Measurements from ENCODE around the gene ADCY6. TPM values are rescaled to one million over a fixed set of nuclear protein-coding genes. Genes with fewer than 3 reads are reported as not detected.

Gene ADCY6
- total RNA-seq, 6 experiments from 2014 or later, result 10.9 to 21.4 (median 14.4) TPM

DNA sequence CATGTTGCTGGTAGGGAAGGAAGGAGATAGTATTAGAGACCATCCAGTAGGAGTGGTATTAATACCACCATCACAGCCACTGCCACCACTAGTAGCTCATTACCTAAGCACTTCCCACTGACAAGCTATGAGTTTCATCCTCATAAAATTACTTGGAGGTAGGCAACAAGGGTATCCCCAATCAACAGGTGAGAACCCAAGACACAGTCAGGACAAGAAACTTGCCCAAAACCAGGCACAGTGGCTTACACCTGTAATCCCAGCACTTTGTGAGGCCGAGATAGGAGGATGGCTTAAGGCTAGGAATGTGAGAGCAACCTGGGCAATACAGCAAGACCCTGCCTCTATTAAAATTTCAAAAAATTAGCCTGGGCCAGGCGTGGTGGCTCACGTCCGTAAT lies 5.5 kb downstream of the ADCY6 start:
- WGBS (ENCODE audit: insufficient coverage, low coverage, low lambda C conversion rate, missing lambda C conversion rate), result 80% methylated on average over 3 of the region's 4 CpGs
- H3K4me3 ChIP-seq, result no peak overlapping the region
- DNase-seq (no peak), ATAC-seq (no peak)
- no peak for TF ChIP-seq CTCF (IDR thresholded peaks at IDR 0.05)
- TF ChIP-seq POLR2A (IDR thresholded peaks at IDR 0.05), result no peak
- intact Hi-C loops (cut with DNase I), result no loop called here
- no peaks in the 10 kb centered on the region for H3K27me3 ChIP-seq
- peaks cover 0 to 3% (median 0%) of the 10 kb centered on the region in 4 donors for H3K36me3 ChIP-seq
- H3K4me1 ChIP-seq, result peaks cover 0 to 9% (median 4%) of the 10 kb centered on the region in 4 donors
- no peaks in the 10 kb centered on the region for H3K9me3 ChIP-seq
- H3K27ac ChIP-seq, result no peak overlapping the region

- H3K9me3 ChIP-seq, result no peaks in the 10 kb centered on the region
- H3K36me3 ChIP-seq, result peaks cover 0 to 3% (median 0%) of the 10 kb centered on the region in 4 donors
- ATAC-seq, result no peak
- no peak for DNase-seq
- no peaks in the 10 kb centered on the region for H3K27me3 ChIP-seq
- intact Hi-C loops (cut with DNase I), result no loop called here
- H3K4me3 ChIP-seq, result no peak overlapping the region
- H3K4me1 ChIP-seq, result peaks cover 0 to 6% (median 3%) of the 10 kb centered on the region in 4 donors
- no peak overlapping the region for H3K27ac ChIP-seq
- TF ChIP-seq CTCF (IDR thresholded peaks at IDR 0.05) (no peak), POLR2A (IDR thresholded peaks at IDR 0.05) (no peak)
- WGBS (ENCODE audit: insufficient coverage, low coverage, low lambda C conversion rate, missing lambda C conversion rate), result 96% methylated on average over 25 of the region's 63 CpGs
Measured at GRCh38 chr12:48782457-48783395, 6.2 kb downstream of the ADCY6 start.

DNA sequence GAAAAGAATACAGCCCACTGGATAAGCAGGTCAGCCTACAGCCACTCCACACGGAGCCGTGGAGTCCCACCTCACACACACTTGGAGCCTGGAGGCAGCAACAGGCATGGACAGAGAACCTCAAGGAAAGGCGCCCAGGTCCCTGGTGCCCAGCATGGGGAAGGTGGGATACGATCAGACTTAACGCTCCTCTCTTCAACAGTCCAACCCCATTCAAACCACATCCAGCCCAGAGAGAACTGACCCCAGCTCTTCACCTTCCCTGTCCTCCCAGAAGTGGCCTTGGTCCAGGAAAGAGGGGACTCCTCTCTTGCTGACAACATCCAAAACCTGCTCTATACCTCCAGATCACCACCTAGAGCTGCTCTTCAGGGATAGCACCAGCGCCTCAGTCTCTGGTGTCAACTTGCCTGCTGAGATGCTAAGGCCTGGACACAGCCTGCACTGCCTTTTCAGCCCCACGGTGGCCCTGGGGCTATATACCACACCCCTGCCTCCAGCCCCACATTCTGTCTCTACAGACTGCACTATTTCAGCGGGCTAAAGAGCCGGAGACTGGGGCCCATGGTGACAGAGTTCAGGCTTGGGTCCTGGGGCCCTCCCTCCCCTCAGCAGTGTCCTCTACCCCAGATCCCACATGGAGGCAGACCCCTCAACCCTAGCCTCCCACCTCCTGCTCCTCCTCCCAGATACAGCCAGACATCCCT lies 7.0 kb downstream of the ADCY6 start:
- no peaks in the 10 kb centered on the region for H3K9me3 ChIP-seq
- no peak overlapping the region for H3K4me3 ChIP-seq
- intact Hi-C loops (cut with DNase I), result no loop called here
- DNase-seq, result no peak
- WGBS (ENCODE audit: insufficient coverage, low coverage, low lambda C conversion rate, missing lambda C conversion rate), result 90% methylated on average over 4 of the region's 9 CpGs
- H3K36me3 ChIP-seq, result peaks cover 0 to 3% (median 0%) of the 10 kb centered on the region in 4 donors
- no peaks in the 10 kb centered on the region for H3K27me3 ChIP-seq
- TF ChIP-seq CTCF (IDR thresholded peaks at IDR 0.05) (no peak), POLR2A (IDR thresholded peaks at IDR 0.05) (no peak)
- H3K27ac ChIP-seq, result no peak overlapping the region
- ATAC-seq, result no peak
- no peaks in the 10 kb centered on the region for H3K4me1 ChIP-seq

DNA sequence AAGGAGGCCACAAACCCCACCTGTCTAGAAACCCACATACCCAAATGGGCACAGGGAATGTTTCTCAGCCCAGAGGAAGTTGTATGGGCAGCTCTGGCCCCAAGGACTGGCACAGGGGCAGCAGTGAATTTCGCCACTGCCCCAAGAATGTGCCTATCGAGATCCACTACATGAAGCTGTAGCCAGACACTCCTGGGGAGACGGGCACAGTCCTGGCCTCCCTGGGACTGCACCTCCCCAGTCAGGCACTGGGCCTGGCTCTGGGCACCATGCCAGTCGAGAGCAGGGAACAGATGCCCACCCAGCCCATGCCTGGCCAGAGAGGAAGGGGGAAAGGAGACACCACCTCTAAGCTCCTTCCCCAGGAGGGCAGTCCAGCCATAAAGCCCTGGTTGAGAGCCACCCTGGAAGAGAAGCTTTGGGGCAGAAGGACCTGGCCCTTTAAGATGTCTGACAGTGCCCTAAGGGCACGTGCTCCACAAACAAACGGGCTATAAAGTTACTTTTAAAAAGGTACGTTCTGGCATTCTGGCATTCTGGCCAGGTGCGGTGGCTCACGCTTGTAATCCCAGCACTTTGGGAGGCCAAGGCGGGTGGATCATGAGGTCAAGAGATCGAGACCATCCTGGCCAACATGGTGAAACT lies 8.4 kb downstream of the ADCY6 start:
- no peak for TF ChIP-seq CTCF (IDR thresholded peaks at IDR 0.05)
- TF ChIP-seq POLR2A (IDR thresholded peaks at IDR 0.05), result no peak
- Histone ChIP-seq H3K27me3 (no peaks in the 10 kb centered on the region), H3K36me3 (peaks cover 0 to 3% (median 0%) of the 10 kb centered on the region in 4 donors), H3K4me3 (no peak overlapping the region), H3K9me3 (no peaks in the 10 kb centered on the region), H3K27ac (no peak overlapping the region), H3K4me1 (no peaks in the 10 kb centered on the region)
- no peak for ATAC-seq
- whole genome bisulfite sequencing (ENCODE audit: insufficient coverage, low coverage, low lambda C conversion rate, missing lambda C conversion rate), result 73% methylated on average over 3 of the region's 11 CpGs
- intact Hi-C loops (cut with DNase I), result no loop called here
- no peak for DNase-seq
